K562 (cell line): ENCODE measurements around the gene GNPTAB. TPM values are rescaled to one million over a fixed set of nuclear protein-coding genes. Genes with fewer than 3 reads are reported as not detected.

ENCODE experiments used
- ATAC-seq: fragments of 200-7000 bp; cut with Tn5 transposase; 3 replicates; pipeline ENCODE4 v1.9.1; 2020; ENCODE audit warnings: moderate library complexity
- BruUV-seq: library from RNA; stranded (reverse); fragments of 400-500 nt; replicated peaks from 2 replicates; lab custom pipeline; 2021; lab: Mats Ljungman, UMichigan
- CTCF ChIA-PET: fragments of 300-600 bp; formaldehyde crosslinking; extraction: SDS; loops from one replicate; lab custom pipeline; 2021; ENCODE audit warnings: low intra/inter-chr PET ratio; lab: Yijun Ruan, JAX
- POLR2A ChIA-PET: fragments of 300-600, 350-650 bp; sonication (Branson Sonifier 250); formaldehyde crosslinking; extraction: SDS; loops from one replicate; lab custom pipeline; 2021; ENCODE audit warnings: antibody characterized with exemption, inconsistent platforms; lab: Yijun Ruan, JAX
- DNase-seq, 4 experiments: peaks; one replicate each; pipeline versions ENCODE4 v3.0.0 to v3.0.0-alpha.2; 2011 to 2018; ENCODE audit warnings: low spot score in 3 of 4, mixed read lengths in 3 of 4; ENCODE audit errors: extremely low read depth in 1 of 4
- FAIRE-seq: peaks from 2 replicates; lab custom pipeline; 2011; peaks lifted over from hg19 to GRCh38; lab: Jason Lieb, UNC
- H2AFZ ChIP-seq: 2 replicates; pipeline ENCODE4 v1.6.0; 2011; ENCODE audit warnings: low read depth, low read length, control low read depth, inconsistent platforms
- H3K27ac ChIP-seq: fragments of 200-600 bp; 3 replicates; pipeline ENCODE4 v1.8.0; 2011; ENCODE audit warnings: low read depth, mild to moderate bottlenecking, control low read depth, inconsistent platforms, low read length, moderate library complexity, mixed read lengths; ENCODE audit errors: extremely low read depth
- H3K27me3 ChIP-seq, 2 experiments: fragments of 300-600 bp in 1 of 2; 2 replicates in 1 of 2; 3 replicates in 1 of 2; pipeline versions ENCODE4 v1.6.0 to v1.8.0; 2011; ENCODE audit warnings: inconsistent platforms in 2 of 2, low read length in 2 of 2, mild to moderate bottlenecking in 1 of 2, mixed read lengths in 1 of 2, moderate library complexity in 1 of 2; ENCODE audit not compliant: control insufficient read depth in 2 of 2, insufficient read depth in 2 of 2
- H3K36me3 ChIP-seq: fragments of 300-600 bp; 3 replicates; pipeline ENCODE4 v1.8.0; 2011; ENCODE audit warnings: mild to moderate bottlenecking, low read length, inconsistent platforms; ENCODE audit not compliant: control insufficient read depth, insufficient read depth
- H3K4me1 ChIP-seq, 2 experiments: fragments of 200-600 bp in 1 of 2; replicated peaks in 1 of 2; 2 replicates in 1 of 2; 3 replicates in 1 of 2; pipeline versions ENCODE4 v1.5.1 to v1.8.0; 2011; ENCODE audit warnings: inconsistent platforms in 2 of 2, low read length in 2 of 2, mild to moderate bottlenecking in 1 of 2, mixed read lengths in 1 of 2, moderate library complexity in 1 of 2; ENCODE audit not compliant: control insufficient read depth in 2 of 2, insufficient read depth in 2 of 2
- H3K4me2 ChIP-seq: 2 replicates; pipeline ENCODE4 v1.6.1; 2011; ENCODE audit warnings: low read length, control low read depth, inconsistent platforms, mixed read lengths; ENCODE audit not compliant: insufficient read depth
- H3K4me3 ChIP-seq: fragments of 200-600 bp; sonication (generic), shearing (Covaris generic); 2 replicates; pipeline ENCODE4 v1.5.1; 2016; ENCODE audit warnings: control low read depth, inconsistent platforms
- H3K79me2 ChIP-seq: fragments of 200-600 bp; 3 replicates; pipeline ENCODE4 v1.8.0; 2011; ENCODE audit warnings: low read length, inconsistent platforms; ENCODE audit not compliant: control insufficient read depth, insufficient read depth
- H3K9ac ChIP-seq, 2 experiments: 2 replicates each; pipeline versions ENCODE4 v1.6.0 to v1.6.1; 2011; ENCODE audit warnings: low read depth in 2 of 2, low read length in 2 of 2, control low read depth in 1 of 2, inconsistent platforms in 1 of 2, mild to moderate bottlenecking in 1 of 2, mixed read lengths in 1 of 2; ENCODE audit not compliant: insufficient read depth in 1 of 2
- H3K9me1 ChIP-seq: one replicate; pipeline ENCODE4 v1.6.0; 2011; ENCODE audit warnings: inconsistent platforms, mild to moderate bottlenecking, low read length, moderate library complexity; ENCODE audit not compliant: control insufficient read depth, insufficient read depth
- H3K9me3 ChIP-seq: replicated peaks from 2 replicates; pipeline ENCODE4 v1.5.1; 2011; ENCODE audit warnings: low read depth, low read length, inconsistent platforms; ENCODE audit not compliant: control insufficient read depth, insufficient read depth
- H4K20me1 ChIP-seq: replicated peaks from 2 replicates; pipeline ENCODE4 v1.6.1; 2011; ENCODE audit warnings: low read length, inconsistent platforms, mixed read lengths; ENCODE audit not compliant: control insufficient read depth, insufficient read depth
- ARID1B ChIP-seq: fragments of 450-650 bp; IDR thresholded peaks from 2 replicates; pipeline ENCODE4 v1.6.1; 2016; ENCODE audit warnings: antibody characterized with exemption, mild to moderate bottlenecking, inconsistent platforms
- CREBBP ChIP-seq: IDR thresholded peaks from one replicate; pipeline ENCODE4 v1.6.1; 2012; ENCODE audit warnings: low read depth, mild to moderate bottlenecking, control low read depth, inconsistent platforms, low read length
- DPF2 ChIP-seq: fragments of 450-650 bp; IDR thresholded peaks from 2 replicates; pipeline ENCODE4 v1.6.1; 2016
- HMGN3 ChIP-seq: IDR thresholded peaks from 2 replicates; pipeline ENCODE4 v1.6.1; 2011; ENCODE audit warnings: borderline replicate concordance, low read depth, mild to moderate bottlenecking, mixed read lengths, low read length; ENCODE audit not compliant: insufficient read length; ENCODE audit errors: extremely low read depth
- JUN ChIP-seq, 2 experiments: sonication (generic) in 1 of 2; formaldehyde crosslinking in 1 of 2; IDR thresholded peaks; 2 replicates each; pipeline versions ENCODE4 v1.6.1 to v1.8.0; 2012 to 2022; ENCODE audit warnings: borderline replicate concordance in 2 of 2, mild to moderate bottlenecking in 2 of 2, improper control_type of control experiment in 1 of 2, low read depth in 1 of 2, low read length in 1 of 2, missing genetic modification reagents in 1 of 2
- KDM5B ChIP-seq: fragments of 200-600 bp; sonication (generic); IDR thresholded peaks from 2 replicates; pipeline ENCODE4 v1.6.1; 2012; ENCODE audit warnings: low read depth, mild to moderate bottlenecking, moderate library complexity, low read length, control low read depth, inconsistent platforms; ENCODE audit not compliant: insufficient replicate concordance
- NEUROD1 ChIP-seq: fragments of 150-350 bp; IDR thresholded peaks from 2 replicates; pipeline ENCODE4 v1.6.1; 2014; ENCODE audit warnings: borderline replicate concordance, low read length, low read depth; ENCODE audit not compliant: partially characterized antibody
- NKRF ChIP-seq: fragments of 450-650 bp; IDR thresholded peaks from 2 replicates; pipeline ENCODE4 v1.6.1; 2016; ENCODE audit warnings: borderline replicate concordance
- NUFIP1 ChIP-seq: fragments of 450-650 bp; IDR thresholded peaks from 2 replicates; pipeline ENCODE4 v1.6.1; 2018; ENCODE audit not compliant: partially characterized antibody
- PHTF2 ChIP-seq: fragments of 250-450 bp; sonication (Bioruptor Pico); IDR thresholded peaks from 2 replicates; pipeline ENCODE4 v1.5.0; 2021; ENCODE audit warnings: mild to moderate bottlenecking
- RBFOX2 ChIP-seq: fragments of 200-400 bp; formaldehyde crosslinking; IDR thresholded peaks from 2 replicates; pipeline ENCODE4 v1.6.1; 2017; ENCODE audit warnings: low read depth, mild to moderate bottlenecking, low read length, moderate library complexity
- SIN3A ChIP-seq, 2 experiments: fragments of 150-350 bp in 1 of 2; IDR thresholded peaks; 2 replicates each; pipeline ENCODE4 v1.6.1; 2011 to 2016; ENCODE audit warnings: borderline replicate concordance in 2 of 2, low read depth in 2 of 2, low read length in 2 of 2, mild to moderate bottlenecking in 2 of 2, moderate library complexity in 2 of 2; ENCODE audit not compliant: control insufficient read depth in 1 of 2
- ZNF696 ChIP-seq: fragments of 250-450 bp; sonication (Bioruptor Pico); conservative IDR thresholded peaks from 2 replicates; pipeline ENCODE4 v1.4.0; 2020; ENCODE audit warnings: mild to moderate bottlenecking, moderate library complexity
- in situ Hi-C: fragments of 300-500 bp; cut with MboI; formaldehyde crosslinking; loops from 4 replicates; pipeline ENCODE4 v1.15.0; 2018; ENCODE audit warnings: inconsistent platforms, mixed read lengths
- intact Hi-C: fragments of 100-400 bp; cut with micrococcal nuclease; formaldehyde crosslinking; loops from 2 replicates; pipeline ENCODE4 v1.14.2; 2022
- polyA plus RNA-seq, 8 experiments: library from polyadenylated mRNA; depleted of rRNA in 4 of 8; stranded (reverse) in 5 of 8; unstranded in 3 of 8; fragments of >200 nt; fragmentation: Nextera tagmentation in 2 of 8; fragmentation: Illumina TruSeq in 1 of 8; extraction: Ambion mirVana in 2 of 8; extraction: Trizol in 1 of 8; gene quantifications; 2 replicates each; pipeline versions ENCODE4 v1.2.1 to v1.2.3, GENCODE V29; 2011 to 2014; ENCODE audit warnings: inconsistent platforms in 1 of 8, missing spikeins in 1 of 8
- total RNA-seq, 7 experiments: library from RNA; depleted of rRNA in 6 of 7; stranded (reverse); fragments of >200 nt in 6 of 7; fragmentation: Illumina TruSeq in 2 of 7; extraction: Trizol in 2 of 7; gene quantifications; 2 replicates each; pipeline versions ENCODE4 v1.2.1 to v1.2.3, GENCODE V29; 2011 to 2021; ENCODE audit warnings: low replicate concordance in 1 of 7
- TF ChIP-seq, protein P1 (sequence below): fragments of 250-450 bp; sonication (Bioruptor Pico); IDR thresholded peaks from 2 replicates; pipeline ENCODE4 v1.6.1; 2021; ENCODE audit warnings: mild to moderate bottlenecking

GNPTAB gene
- total and polyA plus RNA-seq, 9 of the 15 experiments (the other 6 are each of a cell fraction or from before 2014, with no cell fraction given): 5.9 to 23.2 (median 19.3) TPM

GRCh38 chr12:101729842-101730241 lies 100.9 kb downstream of the GNPTAB start (continued):
- TF ChIP-seq NKRF (no peak), CREBBP (no peak)
- TF ChIP-seq, protein P1, sequence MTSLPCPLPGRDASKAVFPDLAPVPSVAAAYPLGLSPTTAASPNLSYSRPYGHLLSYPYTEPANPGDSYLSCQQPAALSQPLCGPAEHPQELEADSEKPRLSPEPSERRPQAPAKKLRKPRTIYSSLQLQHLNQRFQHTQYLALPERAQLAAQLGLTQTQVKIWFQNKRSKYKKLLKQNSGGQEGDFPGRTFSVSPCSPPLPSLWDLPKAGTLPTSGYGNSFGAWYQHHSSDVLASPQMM (CRISPR knock-in tag): no peak
- TF ChIP-seq, all 486 proteins: peak for 4

- H2AFZ ChIP-seq: no peak overlapping the region
- no peaks in the 10 kb centered on the region for H3K9me3 ChIP-seq
- DNase-seq: no peak
- H3K4me1 ChIP-seq: no peaks in the 10 kb centered on the region
- ChIA-PET CTCF (no interaction called here), POLR2A (no interaction called here)
- no peak overlapping the region for H3K27ac ChIP-seq
- H3K9ac ChIP-seq: no peak overlapping the region
- no TSS peak for BruUV-seq
- no peak for ATAC-seq
- H3K79me2 ChIP-seq: no peaks in the 10 kb centered on the region
- intact Hi-C loops: no loop called here
- TF ChIP-seq DPF2 (no peak), KDM5B (no peak), ZNF696 (CRISPR knock-in tag) (no peak), SIN3A (IDR thresholded peaks at IDR 0.05; ENCODE audit: borderline replicate concordance in 2 of 2, control insufficient read depth in 1 of 2, low read depth in 2 of 2, low read length in 2 of 2) (no peak), NEUROD1 (no peak), RBFOX2 (no peak), NUFIP1 (no peak), PHTF2 (CRISPR knock-in tag) (no peak), HMGN3 (no peak), ARID1B (no peak), JUN (IDR thresholded peaks at IDR 0.05; ENCODE audit: borderline replicate concordance, low read depth, low read length) (no peak), JUN (CRISPR knock-in tag; IDR thresholded peaks at IDR 0.05; ENCODE audit: borderline replicate concordance) (no peak)
- no peaks in the 10 kb centered on the region for H4K20me1 ChIP-seq
- H3K36me3 ChIP-seq: peaks cover 90% of the 10 kb centered on the region
- H3K9me1 ChIP-seq: no peaks in the 10 kb centered on the region
- H3K27me3 ChIP-seq: no peaks in the 10 kb centered on the region
- no peak overlapping the region for H3K4me2 ChIP-seq
- FAIRE-seq: no peak
- no peak overlapping the region for H3K4me3 ChIP-seq
- in situ Hi-C loops: no loop called here
Measured at GRCh38 chr12:101727098-101727497, 103.7 kb downstream of the GNPTAB start.
